Endothelial cell of umbilical vein (primary cell): ENCODE data around the gene KLHDC4.

Experiments used
- CTCF ChIP-seq, 2 donors: IDR thresholded peaks; 1 replicate in 1 of 2; 2 replicates in 1 of 2; pipeline ENCODE4 v1.5.1; 2011; ENCODE audit warnings: low read length in 2 of 2, mild to moderate bottlenecking in 2 of 2, moderate library complexity in 2 of 2, control low read depth in 1 of 2, inconsistent platforms in 1 of 2, low read depth in 1 of 2; ENCODE audit not compliant: insufficient read depth in 1 of 2; ENCODE audit errors: extremely low read depth in 1 of 2
- EZH2 ChIP-seq: IDR thresholded peaks from 2 replicates; pipeline ENCODE4 v1.6.1; 2012; ENCODE audit warnings: borderline replicate concordance, low read depth, mild to moderate bottlenecking, moderate library complexity, low read length, inconsistent platforms; ENCODE audit not compliant: severe bottlenecking
- FOS ChIP-seq: IDR thresholded peaks from 2 replicates; pipeline ENCODE4 v1.6.1; 2011; ENCODE audit warnings: mild to moderate bottlenecking, low read length, moderate library complexity, borderline replicate concordance; ENCODE audit not compliant: insufficient read depth
- GATA2 ChIP-seq: IDR thresholded peaks from 2 replicates; pipeline ENCODE4 v1.7.0; 2011; ENCODE audit warnings: low read depth, mild to moderate bottlenecking, moderate library complexity, mixed read lengths, low read length; ENCODE audit not compliant: insufficient read length, insufficient read depth
- JUN ChIP-seq: IDR thresholded peaks from 2 replicates; pipeline ENCODE4 v1.6.1; 2011; ENCODE audit warnings: borderline replicate concordance, low read depth; ENCODE audit not compliant: insufficient read length, insufficient read depth
- MYC ChIP-seq: IDR thresholded peaks from one replicate; pipeline ENCODE4 v1.6.1; 2011; ENCODE audit warnings: mild to moderate bottlenecking, low read depth, low read length
- POLR2A ChIP-seq: IDR thresholded peaks from 2 replicates; pipeline ENCODE4 v1.6.1; 2012; ENCODE audit warnings: low read depth, mild to moderate bottlenecking, control low read depth, low read length
- POLR2AphosphoS5 ChIP-seq: IDR thresholded peaks from 2 replicates; pipeline ENCODE4 v1.6.1; 2012; ENCODE audit warnings: low read depth, mild to moderate bottlenecking, control low read depth, low read length, moderate library complexity; ENCODE audit not compliant: insufficient read depth
- TF ChIP-seq, protein P1 (sequence below): IDR thresholded peaks from 2 replicates; pipeline ENCODE4 v1.6.1; 2011; ENCODE audit not compliant: insufficient read depth, insufficient read length

DNA sequence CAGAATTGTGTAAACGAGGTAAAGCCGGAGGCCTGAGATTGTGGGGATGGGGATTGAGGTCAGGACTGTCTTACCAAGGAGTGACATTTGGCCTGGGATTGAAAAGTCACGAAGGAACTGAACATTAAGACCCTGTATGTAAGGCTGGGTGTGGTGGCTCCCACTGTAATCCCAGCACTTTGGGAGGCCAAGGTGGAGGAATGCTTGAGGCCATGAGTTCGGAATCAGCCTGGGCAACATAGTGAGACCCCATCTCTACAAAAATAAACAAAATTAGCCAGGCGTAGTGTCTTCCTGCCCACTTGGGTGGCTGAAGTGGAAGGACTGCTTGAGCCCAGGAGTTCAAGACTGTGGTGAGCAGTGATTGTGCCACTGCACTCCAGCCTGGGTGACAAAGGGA lies 88.0 kb downstream of the KLHDC4 start:
- TF ChIP-seq CTCF (IDR thresholded peaks at IDR 0.05; ENCODE audit: extremely low read depth in 1 of 2, insufficient read depth in 1 of 2, low read depth in 1 of 2, low read length in 2 of 2): no peak
- TF ChIP-seq POLR2A: no peak
- TF ChIP-seq, protein P1, sequence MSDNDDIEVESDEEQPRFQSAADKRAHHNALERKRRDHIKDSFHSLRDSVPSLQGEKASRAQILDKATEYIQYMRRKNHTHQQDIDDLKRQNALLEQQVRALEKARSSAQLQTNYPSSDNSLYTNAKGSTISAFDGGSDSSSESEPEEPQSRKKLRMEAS: no peak
- TF ChIP-seq EZH2: no peak
- no peak for TF ChIP-seq MYC
- TF ChIP-seq POLR2AphosphoS5: no peak
- no peak for TF ChIP-seq JUN
- TF ChIP-seq GATA2: no peak
- no peak for TF ChIP-seq FOS
